NB4 (cell line): ENCODE data around the gene LRP6.

Experiments
- DNase-seq: peaks from one replicate; pipeline ENCODE4 v3.0.0; 2010; ENCODE audit warnings: low read depth
- H3K4me3 ChIP-seq: one replicate; pipeline ENCODE4 v1.5.1; 2011; ENCODE audit warnings: mild to moderate bottlenecking, low read depth, low read length, moderate library complexity
- MYC ChIP-seq: IDR thresholded peaks from 2 replicates; pipeline ENCODE4 v1.6.1; 2011; ENCODE audit warnings: low read depth, low read length
- POLR2A ChIP-seq: IDR thresholded peaks from 2 replicates; pipeline ENCODE4 v1.6.1; 2011; ENCODE audit warnings: mild to moderate bottlenecking; ENCODE audit not compliant: insufficient read length; ENCODE audit errors: extremely low read depth
- TF ChIP-seq, protein P1 (sequence below): IDR thresholded peaks from one replicate; pipeline ENCODE4 v1.5.1; 2012; ENCODE audit warnings: low read depth, low read length
- TF ChIP-seq, protein P2 (sequence below): IDR thresholded peaks from 2 replicates; pipeline ENCODE4 v1.6.1; 2011; ENCODE audit warnings: low read depth, low read length

LRP6 gene

DNA sequence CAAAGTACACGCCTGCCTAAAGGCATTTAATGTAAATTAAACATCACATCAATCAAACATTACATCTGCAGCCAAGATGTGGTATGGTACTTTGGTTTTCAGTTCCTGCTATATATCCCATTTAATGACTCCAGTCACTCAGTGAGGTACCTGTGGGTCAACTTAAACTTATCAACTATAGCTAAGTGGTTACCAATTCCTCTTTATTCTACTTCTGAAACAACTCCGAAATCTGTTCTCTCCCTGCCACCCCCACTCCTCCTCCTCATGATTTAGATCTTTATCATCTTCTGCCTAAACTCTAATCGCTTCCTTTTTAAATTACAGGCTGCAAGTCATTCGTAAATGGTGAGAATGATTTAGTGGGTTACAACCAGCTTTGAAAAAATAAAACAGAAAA lies 138.2 kb downstream of the LRP6 start:
- TF ChIP-seq, protein P1, sequence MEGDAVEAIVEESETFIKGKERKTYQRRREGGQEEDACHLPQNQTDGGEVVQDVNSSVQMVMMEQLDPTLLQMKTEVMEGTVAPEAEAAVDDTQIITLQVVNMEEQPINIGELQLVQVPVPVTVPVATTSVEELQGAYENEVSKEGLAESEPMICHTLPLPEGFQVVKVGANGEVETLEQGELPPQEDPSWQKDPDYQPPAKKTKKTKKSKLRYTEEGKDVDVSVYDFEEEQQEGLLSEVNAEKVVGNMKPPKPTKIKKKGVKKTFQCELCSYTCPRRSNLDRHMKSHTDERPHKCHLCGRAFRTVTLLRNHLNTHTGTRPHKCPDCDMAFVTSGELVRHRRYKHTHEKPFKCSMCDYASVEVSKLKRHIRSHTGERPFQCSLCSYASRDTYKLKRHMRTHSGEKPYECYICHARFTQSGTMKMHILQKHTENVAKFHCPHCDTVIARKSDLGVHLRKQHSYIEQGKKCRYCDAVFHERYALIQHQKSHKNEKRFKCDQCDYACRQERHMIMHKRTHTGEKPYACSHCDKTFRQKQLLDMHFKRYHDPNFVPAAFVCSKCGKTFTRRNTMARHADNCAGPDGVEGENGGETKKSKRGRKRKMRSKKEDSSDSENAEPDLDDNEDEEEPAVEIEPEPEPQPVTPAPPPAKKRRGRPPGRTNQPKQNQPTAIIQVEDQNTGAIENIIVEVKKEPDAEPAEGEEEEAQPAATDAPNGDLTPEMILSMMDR = no peak
- H3K4me3 ChIP-seq = no peak overlapping the region
- no peak for DNase-seq

DNA sequence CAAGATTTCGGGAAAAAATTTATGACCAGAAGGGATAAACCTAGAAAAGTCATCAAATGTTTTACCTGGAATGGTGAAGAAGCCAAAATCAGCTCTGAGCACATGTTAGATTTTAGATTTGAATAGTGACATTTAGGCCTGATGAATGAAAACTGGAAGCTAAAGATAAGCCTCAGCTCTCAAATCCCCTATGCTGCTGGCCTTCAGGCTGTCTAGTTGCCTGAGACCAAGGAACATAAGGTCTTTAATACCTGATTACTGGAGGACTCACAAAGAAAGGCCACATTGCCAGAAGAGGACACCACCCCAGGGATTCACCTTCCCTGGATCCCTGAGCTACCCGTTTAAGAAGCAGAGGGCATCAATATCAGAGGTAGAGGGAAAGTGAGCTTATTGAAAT lies 139.5 kb downstream of the LRP6 start:
- TF ChIP-seq, protein P2, sequence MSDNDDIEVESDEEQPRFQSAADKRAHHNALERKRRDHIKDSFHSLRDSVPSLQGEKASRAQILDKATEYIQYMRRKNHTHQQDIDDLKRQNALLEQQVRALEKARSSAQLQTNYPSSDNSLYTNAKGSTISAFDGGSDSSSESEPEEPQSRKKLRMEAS = no peak
- TF ChIP-seq MYC (no peak), POLR2A (no peak)
- TF ChIP-seq, protein P1 = no peak
- no peak for DNase-seq
- no peak overlapping the region for H3K4me3 ChIP-seq

DNA sequence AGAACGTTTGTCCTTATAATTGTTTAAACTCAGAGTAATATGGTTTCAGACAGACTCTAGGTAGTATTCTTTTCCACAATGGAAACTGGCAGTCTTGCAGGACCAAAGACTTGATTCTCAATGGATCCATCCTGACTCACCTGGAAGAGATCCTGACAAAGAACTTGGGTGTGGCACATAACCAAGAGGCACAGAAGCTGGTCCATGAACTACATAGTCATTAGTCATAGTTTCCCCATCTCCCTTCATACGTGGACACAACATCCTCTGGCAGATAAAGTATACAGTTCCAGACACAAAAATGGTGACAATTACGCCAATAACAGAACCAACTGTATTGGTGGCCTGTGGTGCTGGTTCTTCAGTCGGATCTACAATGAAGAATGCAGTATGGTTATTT lies 140.3 kb downstream of the LRP6 start:
- TF ChIP-seq MYC (no peak), POLR2A (no peak)
- TF ChIP-seq, protein P1 = no peak
- TF ChIP-seq, protein P2 = no peak
- DNase-seq = no peak
- no peak overlapping the region for H3K4me3 ChIP-seq

DNA sequence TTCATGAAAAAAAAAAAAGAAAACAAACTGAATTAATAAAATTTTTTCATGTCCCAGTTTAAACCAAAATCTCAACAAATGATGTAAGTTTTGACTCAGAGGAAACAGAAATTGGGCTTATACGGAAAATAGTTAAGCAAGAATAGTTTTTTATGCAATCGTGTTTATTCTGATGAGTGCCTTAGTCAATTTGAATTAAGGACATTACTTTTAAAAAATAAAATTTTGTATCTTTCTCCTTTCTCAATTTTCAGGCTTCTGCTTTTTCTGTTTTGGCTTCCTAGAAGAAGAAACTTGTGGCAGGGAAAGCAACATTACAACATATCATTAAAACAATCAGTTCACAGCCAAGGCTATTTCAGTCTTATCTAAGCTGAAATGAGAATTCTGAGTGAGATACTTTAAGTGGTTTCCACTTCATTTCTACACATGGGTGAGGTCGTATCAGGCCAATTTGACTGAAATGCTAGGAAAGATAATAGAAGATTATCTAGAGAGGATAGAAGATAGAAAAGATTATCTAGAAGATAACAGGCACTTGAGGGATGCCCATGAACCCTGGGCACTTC lies 143.7 kb downstream of the LRP6 start:
- TF ChIP-seq, protein P1 = no peak
- TF ChIP-seq MYC (no peak), POLR2A (no peak)
- TF ChIP-seq, protein P2 = no peak
- no peak for DNase-seq
- no peak overlapping the region for H3K4me3 ChIP-seq

DNA sequence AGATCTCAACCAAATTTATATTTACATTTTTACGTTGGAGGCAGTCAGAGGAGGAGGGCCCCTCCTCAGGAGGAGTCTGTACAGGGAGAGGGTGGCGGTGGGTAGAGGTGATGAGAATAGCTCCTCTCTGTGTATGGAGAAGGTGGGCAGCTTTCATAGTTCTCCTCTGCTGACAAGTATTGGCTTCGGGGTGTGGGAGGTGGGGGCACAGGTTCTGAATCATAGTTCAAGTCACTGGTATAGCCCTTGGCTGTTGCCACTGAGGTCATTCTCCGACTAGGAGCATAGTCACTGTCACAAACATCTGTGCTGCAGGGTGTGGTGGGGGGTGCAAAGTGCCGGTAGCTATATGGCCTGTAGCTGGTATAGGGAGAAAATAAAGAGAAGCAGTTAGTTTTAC lies 145.8 kb downstream of the LRP6 start:
- DNase-seq = no peak
- TF ChIP-seq, protein P2 = no peak
- TF ChIP-seq POLR2A (no peak), MYC (no peak)
- TF ChIP-seq, protein P1 = no peak
- H3K4me3 ChIP-seq = no peak overlapping the region

DNA sequence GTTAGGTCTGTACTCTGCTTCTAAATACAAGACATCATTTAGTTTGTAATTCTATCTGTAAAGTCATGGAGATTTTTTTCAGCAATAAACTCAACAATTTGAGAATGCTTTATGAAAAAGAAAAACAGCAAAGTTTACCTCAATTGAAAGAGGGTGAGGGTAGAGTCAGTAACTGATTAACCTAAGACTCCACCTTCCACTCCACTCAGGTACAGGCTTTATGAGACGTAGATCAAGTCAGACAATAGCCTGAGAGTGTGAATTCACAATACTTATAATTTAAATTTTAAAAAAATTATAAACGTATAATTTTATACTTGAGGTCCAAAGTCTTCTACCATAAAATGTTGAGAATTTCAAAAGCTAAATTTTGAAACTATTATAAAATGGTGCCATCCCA lies 150.2 kb downstream of the LRP6 start:
- DNase-seq = no peak
- TF ChIP-seq, protein P2 = no peak
- no peak for TF ChIP-seq MYC
- no peak overlapping the region for H3K4me3 ChIP-seq
